GM19193 (cell line): ENCODE measurements around the gene MED12L.

Source experiments
- POLR2A ChIP-seq: IDR thresholded peaks from 4 replicates; pipeline ENCODE4 v1.6.1; 2011; ENCODE audit not compliant: insufficient read depth, insufficient read length; ENCODE audit errors: extremely low read depth

Gene MED12L

DNA sequence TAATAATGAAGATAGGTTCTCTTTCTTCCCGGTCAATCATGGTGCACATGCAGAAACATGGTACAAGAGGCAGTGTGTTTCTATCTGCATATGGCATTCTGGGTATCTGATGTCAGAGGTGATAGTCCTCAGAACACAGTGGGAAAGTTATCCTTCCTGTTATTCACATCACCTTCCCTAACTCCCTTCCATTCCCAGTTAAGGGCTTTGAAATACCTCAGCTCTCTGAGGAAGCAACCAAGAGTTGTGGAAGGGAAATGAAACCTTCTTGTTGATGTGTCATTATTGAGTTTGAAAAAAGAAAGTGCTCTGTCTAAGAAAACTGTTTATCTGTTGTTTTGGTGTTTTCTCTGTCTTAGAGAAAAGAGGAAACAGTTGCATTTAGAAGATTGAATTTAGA is 265.8 kb downstream of the MED12L start:
- TF ChIP-seq POLR2A, result no peak

DNA sequence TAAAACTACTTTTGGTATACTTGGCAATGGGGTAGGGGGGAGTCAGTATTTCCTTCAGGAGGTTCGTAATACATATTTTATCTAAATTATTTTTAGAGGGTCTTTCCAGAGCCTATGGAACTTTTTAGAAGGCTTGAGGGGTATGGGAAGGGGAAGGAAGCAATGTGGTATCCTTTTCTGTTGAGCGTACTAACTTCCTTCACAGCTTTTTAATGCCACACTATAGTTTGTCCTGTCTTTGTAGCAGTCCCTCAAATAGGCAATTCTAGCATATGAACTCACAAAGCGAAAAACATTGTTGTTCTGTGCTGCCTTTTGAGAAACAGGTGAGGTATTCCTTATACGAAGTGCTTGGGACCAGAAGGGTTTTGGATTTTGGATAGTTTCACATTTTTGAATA is 266.2 kb downstream of the MED12L start:
- no peak for TF ChIP-seq POLR2A

DNA sequence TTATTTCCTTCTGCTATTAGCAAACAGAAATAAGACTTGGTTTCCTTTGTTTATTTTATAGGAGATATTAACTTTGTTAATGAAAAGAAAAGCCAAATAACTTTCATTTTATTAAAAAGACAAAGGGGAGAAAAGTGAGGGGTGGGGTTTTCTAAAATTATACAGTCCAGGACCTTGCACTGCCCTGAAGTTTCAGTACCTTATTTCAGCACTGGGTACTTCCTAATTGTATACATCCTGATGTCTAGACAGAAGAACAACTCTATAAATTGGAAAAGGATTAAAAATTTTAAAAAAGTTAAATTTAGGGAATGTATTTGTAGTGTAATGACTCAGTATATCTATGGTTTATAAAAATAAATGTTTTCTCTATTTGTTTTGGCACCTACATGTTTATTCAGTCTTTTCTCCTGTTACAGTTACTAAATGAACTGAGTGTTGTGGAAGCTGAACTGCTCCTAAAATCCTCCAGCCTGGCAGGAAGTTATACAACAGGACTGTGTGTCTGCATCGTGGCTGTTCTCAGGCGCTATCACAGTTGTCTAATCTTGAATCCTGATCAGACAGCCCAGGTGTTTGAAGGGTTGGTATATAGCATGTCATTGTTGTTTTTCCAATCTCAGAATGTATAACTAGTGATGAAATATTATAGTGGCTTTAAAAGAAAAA is 271.5 kb downstream of the MED12L start:
- TF ChIP-seq POLR2A, result no peak

DNA sequence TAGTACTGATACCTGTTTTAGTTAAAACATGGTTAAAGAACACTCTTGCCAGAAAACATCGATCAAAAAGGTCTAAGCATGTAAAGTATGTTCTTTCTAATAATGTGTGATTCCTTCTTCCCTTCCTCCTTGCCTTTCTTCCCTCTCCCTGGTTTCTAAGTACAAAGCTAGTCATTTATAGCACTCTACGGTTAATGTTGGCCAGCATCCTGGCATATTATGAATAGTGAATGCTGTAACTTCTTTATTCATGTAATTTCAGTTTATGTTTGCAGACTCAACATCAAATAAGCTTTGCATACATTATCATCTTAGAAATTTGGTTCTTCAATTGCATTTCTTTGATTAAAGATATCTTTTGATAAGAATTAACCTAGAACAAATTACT is 272.0 kb downstream of the MED12L start:
- no peak for TF ChIP-seq POLR2A

DNA sequence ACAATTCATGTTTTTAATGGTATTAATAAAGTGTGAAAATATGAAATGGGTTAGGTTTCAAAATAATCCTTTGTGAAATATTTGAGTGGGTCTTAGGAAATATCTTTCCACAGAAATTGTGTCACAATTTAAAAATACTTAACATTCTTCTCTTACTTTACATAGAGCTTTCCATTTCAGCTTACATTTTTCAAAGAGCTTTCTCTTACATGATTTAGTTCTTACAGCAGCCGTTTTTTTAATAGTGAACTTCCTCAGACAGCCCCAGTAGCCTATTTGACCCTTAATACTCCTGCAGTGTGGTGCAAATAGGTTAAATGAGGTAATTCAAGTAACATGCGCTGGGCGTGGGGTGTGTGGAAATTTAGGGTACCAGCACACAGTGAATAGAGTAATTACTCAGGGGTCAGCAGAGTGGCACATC is 277.3 kb downstream of the MED12L start:
- no peak for TF ChIP-seq POLR2A

DNA sequence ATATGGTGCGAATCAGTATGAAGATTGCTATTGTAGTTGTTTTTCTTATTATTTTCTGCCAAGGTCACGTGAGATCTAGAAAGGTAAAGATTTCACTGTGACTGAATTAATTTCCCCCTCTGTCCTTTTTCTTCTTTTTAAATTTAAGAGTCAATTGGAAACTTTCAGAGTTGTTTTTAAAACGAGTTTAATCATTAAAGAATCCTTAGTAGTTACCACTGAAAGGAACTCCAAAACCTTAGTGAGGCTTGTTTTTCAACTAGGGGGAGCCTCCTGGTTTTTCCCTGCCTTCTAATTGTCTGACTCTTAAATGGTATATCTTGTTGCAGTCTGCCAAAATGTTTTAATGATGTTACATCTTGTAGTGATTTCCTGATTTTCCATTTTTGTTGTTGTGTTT is 281.5 kb downstream of the MED12L start:
- TF ChIP-seq POLR2A, result no peak

DNA sequence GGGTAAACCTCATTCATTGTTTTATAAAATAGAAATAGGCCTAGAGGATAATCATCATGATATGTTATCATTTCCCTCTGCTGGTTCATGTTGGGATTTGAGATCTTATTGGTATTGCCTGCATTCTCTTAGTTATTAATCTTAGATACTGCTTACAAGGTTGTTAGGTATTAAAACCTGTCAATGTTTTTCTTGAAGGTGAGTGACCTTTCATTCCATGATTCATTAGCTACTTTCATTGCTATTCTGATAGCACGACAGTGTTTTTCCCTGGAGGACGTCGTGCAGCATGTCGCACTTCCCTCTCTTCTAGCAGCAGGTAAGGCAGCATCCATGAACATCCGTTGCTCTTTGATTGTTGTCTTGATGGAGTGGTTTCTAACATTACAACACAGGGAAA is 282.0 kb downstream of the MED12L start:
- no peak for TF ChIP-seq POLR2A

DNA sequence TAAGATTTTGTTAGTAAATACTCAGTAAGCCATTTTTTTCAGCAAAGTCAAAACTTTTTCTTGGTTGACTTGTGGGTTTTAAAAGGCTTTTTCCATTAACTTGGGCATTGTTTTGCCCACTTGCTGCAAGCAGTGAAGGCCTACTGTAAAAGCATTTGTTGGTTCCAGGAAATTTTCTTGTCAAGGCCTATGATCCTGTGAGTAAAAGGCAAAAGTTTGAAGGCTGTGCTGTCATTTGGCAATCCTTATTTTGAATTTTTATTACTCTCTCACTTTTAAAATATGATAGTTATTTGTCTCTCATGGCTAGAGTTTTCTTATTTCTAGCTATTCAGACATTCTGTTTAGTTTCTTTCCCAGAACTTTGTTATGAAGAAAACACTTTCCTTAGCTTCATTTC is 286.1 kb downstream of the MED12L start:
- TF ChIP-seq POLR2A, result no peak

DNA sequence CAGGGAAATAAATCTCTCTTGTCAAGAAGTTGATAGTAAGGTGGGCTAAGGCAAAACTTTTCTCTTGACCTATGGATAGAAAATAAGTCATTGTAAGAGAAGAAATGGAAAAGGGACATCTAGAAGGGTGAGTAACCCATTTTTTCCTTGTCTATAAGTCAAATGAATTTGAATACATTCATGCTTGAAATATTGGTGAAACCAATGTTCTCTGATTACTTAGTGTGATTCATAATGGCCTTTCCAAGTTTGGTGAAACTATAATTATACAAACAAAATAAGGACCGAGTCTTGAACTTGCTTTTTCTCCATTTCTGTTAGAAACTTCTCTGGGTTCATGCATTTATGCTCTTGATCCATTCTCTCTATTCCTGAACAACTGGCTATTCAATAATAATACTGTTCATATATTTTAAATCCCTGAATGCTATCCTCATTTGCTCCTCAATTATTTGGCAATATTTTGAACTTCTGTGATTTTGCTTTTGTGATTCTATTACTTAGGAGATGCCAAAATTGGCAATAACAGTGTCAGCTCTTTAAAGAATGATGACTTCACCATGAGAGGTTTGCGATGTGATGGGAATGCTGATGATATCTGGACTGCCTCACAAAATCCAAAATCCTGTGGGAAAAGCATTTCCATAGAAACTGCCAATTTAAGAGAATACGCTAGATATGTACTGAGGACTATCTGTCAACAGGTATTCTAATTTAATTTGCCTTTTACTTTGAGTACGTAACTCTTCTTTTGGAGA is 286.8 kb downstream of the MED12L start:
- TF ChIP-seq POLR2A, result no peak

DNA sequence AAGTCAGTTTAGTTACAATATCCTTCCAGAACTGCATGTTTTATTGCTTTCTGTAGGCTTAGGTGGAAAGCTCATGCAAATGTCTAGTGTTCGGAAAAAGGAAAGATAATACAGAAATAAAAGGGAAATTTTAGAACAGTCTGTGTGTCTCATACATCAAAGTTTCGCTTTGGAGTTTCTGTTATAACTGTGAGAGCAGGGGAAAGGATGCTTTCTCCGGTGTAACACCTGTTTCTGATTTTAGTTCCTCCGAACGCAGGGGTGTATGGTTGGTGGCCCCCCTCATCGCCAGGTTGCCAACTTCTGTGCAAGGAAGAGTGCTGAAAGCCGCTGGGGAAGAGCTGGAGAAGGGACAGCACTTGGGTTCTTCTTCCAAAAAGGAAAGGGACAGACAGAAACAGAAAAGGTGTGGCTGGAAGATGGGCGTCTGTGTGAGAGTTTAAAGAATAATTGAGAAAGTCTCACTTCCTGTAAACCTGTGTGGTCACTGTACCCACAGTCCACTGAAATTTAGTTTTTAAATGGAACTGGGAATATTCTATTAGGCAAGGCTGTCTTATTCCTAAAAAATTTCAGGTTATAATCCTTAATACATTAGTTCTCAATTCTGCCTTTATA is 292.4 kb downstream of the MED12L start:
- no peak for TF ChIP-seq POLR2A

DNA sequence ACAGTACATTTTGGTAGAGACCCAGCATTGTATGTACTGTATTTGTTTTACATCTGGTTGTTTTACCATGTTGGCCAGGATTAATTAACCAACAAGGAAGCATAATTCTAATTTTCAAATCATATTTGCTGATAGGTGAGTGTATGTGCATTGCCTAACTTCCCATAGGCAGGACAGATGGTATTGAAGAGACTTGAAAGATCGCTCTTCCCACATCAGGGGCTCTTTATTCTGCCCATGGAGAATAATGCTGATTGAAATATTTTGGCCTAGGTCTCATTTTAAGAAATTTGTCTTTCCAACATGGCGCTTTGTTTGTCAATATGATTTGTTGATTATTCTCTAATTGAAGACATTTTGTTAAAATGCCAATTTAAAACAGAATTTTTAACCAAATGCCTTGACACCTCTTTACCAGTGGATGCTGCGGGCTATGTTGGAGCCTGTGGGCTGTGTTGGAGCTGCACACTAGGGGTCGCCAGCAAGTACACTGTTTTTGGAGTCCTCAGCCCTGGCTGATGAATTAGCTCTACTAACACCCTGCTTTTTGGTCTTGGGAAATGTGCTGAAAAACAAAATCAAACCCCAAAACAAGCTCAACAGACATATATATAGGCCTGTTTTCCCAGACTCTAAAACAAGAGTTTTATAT is 293.7 kb downstream of the MED12L start:
- no peak for TF ChIP-seq POLR2A

DNA sequence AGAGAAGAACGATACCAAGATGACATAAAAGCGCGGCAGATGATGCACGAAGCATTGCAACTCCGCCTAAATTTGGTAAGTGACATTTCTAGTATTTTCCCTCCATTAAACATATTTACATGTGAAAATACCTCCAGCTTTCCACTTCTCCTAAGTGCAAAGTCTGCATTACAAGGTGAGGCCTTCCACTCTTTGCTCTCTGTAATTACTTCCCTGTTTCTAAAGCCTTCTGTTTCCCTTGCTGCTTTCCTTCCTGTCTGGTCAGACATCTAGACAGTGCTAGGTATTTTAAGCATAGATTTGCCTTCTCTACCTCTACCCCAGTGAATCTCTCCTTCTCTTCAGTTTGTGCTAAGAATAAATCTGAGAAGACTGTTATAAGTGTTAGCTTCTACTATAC is 297.2 kb downstream of the MED12L start:
- no peak for TF ChIP-seq POLR2A

DNA sequence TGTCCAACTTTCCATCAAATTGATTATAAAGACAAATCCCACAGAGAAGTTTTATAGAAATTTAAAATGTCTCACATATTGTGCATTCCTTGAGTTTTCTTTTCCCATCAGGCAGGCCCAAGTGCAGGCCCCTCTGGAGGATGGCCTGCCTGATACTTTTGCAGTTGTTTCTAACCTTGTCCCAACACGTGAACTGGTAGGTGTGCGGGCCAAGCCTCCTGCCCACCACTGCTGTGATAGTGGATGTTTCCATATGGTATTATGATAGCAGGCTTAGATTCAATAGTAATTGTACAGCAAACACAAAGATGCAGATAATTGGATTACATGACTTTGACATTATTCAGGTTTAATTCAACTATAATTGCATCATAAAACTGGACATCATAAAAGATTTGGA is 297.6 kb downstream of the MED12L start:
- TF ChIP-seq POLR2A, result no peak

DNA sequence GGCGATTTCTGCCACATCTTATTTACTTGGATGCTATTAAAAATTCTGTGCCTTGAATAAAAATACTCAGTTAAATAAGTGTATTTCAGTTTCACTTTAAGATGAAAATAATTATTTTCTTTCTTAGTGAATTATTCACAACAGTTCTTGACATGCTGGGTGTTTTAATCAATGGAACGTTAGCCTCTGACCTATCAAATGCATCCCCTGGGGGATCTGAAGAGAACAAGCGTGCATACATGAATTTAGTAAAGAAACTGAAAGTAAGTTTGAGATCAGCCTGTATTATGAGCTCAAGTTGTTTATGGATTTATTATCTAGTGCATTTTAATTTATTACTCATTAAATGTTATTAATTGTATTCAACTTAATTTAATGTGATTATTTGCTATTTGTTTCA is 298.5 kb downstream of the MED12L start:
- TF ChIP-seq POLR2A, result no peak

DNA sequence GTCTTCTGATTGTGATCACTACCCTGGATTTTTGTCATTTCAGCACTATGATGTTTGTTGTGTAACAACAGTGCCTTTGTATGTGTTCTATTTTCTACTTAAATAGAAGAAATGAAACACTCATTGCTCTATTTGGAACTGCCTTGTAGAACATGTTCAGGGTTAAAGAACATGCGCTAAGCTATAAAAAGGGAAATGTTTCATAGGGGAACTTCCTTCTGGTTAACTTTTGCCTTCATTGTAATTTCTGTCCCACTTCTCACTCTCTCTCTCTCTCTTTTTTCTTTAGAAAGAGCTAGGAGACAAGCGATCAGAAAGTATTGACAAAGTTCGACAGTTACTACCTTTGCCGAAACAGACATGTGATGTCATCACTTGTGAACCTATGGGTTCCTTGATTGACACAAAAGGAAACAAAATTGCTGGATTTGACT is 299.3 kb downstream of the MED12L start, which contains the start of gene P2RY12:
Gene P2RY12 (minus strand): TSS at position 13 of the 434 bp plus-strand sequence. CDS start 45,908 bp downstream, outside the sequence.
- no peak for TF ChIP-seq POLR2A
